22Rv1 (cell line): ENCODE measurements around the gene APOA5.
"Not testable (repeated sequence)": the region's sequence is repeated elsewhere in the genome, so short reads cannot be mapped to it uniquely, and the experiment has no call there.

Source experiments
- H3K27ac ChIP-seq: fragments of 450-650 bp; 2 replicates; pipeline ENCODE4 v1.5.1; 2017
- CTCF ChIP-seq: fragments of 450-650 bp; IDR thresholded peaks from 2 replicates; pipeline ENCODE4 v1.5.1; 2017; ENCODE audit warnings: mild to moderate bottlenecking
- ZFX ChIP-seq: fragments of 450-650 bp; IDR thresholded peaks from 2 replicates; pipeline ENCODE4 v1.6.1; 2017; ENCODE audit warnings: antibody characterized with exemption, borderline replicate concordance

The APOA5 gene

GRCh38 chr11:116762132-116762531 lies 29.5 kb downstream of the APOA5 start:
- TF ChIP-seq ZFX (no peak), CTCF (no peak)
- no peak overlapping the region for H3K27ac ChIP-seq

GRCh38 chr11:116756044-116756443 lies 35.6 kb downstream of the APOA5 start:
- not testable (repeated sequence) for H3K27ac ChIP-seq

- no peak overlapping the region for H3K27ac ChIP-seq
- TF ChIP-seq CTCF: no peak
- no peak for TF ChIP-seq ZFX
Observed at GRCh38 chr11:116750070-116750718, 41.5 kb downstream of the APOA5 start.

GRCh38 chr11:116742104-116742503 lies 49.6 kb downstream of the APOA5 start:
- no peak overlapping the region for H3K27ac ChIP-seq
- TF ChIP-seq CTCF: no peak
- TF ChIP-seq ZFX: no peak

GRCh38 chr11:116740741-116741140 lies 50.9 kb downstream of the APOA5 start:
- TF ChIP-seq ZFX: no peak
- TF ChIP-seq CTCF: no peak
- no peak overlapping the region for H3K27ac ChIP-seq
